Gastroesophageal sphincter (tissue), 4 donors: ENCODE measurements around the gene HEY2. TPM values are rescaled to one million over a fixed set of nuclear protein-coding genes. Genes with fewer than 3 reads are reported as not detected.

Experiments
- ATAC-seq: fragments of 150-250 bp; one replicate; pipeline ENCODE4 v1.9.1; 2016; ENCODE audit warnings: mild to moderate bottlenecking, moderate library complexity
- H3K27ac ChIP-seq, 4 donors: fragments of 200-600 bp; sonication (generic) in 3 of 4; 1 replicate in 3 of 4; 2 replicates in 1 of 4; pipeline ENCODE4 v1.5.1; 2016 to 2019
- H3K27me3 ChIP-seq: fragments of 200-600 bp; sonication (generic); one replicate; pipeline ENCODE4 v1.5.1; 2019
- H3K36me3 ChIP-seq, 2 donors: fragments of 200-600 bp; sonication (generic); one replicate each; pipeline ENCODE4 v1.5.1; 2019; ENCODE audit warnings: control low read depth in 1 of 2
- H3K4me1 ChIP-seq, 3 donors: fragments of 200-600 bp; sonication (generic); 1 replicate in 2 of 3; 2 replicates in 1 of 3; pipeline ENCODE4 v1.5.1; 2016 to 2019; ENCODE audit warnings: control low read depth in 2 of 3
- H3K4me3 ChIP-seq, 2 donors: fragments of 200-600 bp; sonication (generic); one replicate each; pipeline ENCODE4 v1.5.1; 2019; ENCODE audit warnings: mild to moderate bottlenecking in 1 of 2, moderate library complexity in 1 of 2
- H3K9me3 ChIP-seq, 3 donors: fragments of 200-600 bp; sonication (generic); one replicate each; pipeline ENCODE4 v1.5.1; 2017 to 2019; ENCODE audit warnings: control low read depth in 2 of 3
- EP300 ChIP-seq: sonication (generic); formaldehyde crosslinking; IDR thresholded peaks from one replicate; pipeline ENCODE4 v1.6.1; 2017; ENCODE audit warnings: antibody characterized with exemption, mild to moderate bottlenecking
- POLR2A ChIP-seq, 2 donors: fragments of 450-650 bp; IDR thresholded peaks; one replicate each; pipeline ENCODE4 v1.6.1; 2017; ENCODE audit warnings: antibody characterized with exemption in 2 of 2, mild to moderate bottlenecking in 2 of 2, moderate library complexity in 1 of 2
- POLR2AphosphoS5 ChIP-seq: sonication (generic); formaldehyde crosslinking; IDR thresholded peaks from one replicate; pipeline ENCODE4 v1.6.1; 2017; ENCODE audit warnings: antibody characterized with exemption
- WGBS, 2 donors: methylation state at CpG; one replicate each; pipeline ENCODE4 v1.1.5; 2018; ENCODE audit warnings: low coverage in 1 of 2; 5-methylcytosine and 5-hydroxymethylcytosine counted together
- total RNA-seq, 4 donors: library from RNA; depleted of rRNA; stranded (reverse); fragments of >200 nt; gene quantifications; one replicate each; pipeline ENCODE4 v1.1.0, GENCODE V29; 2016
- TF ChIP-seq, protein P1 (sequence below), 4 experiments: fragments of 200-600 bp in 2 of 4; fragments of 450-650 bp in 2 of 4; sonication (generic) in 1 of 4; IDR thresholded peaks; one replicate each; pipeline ENCODE4 v1.5.1; 2017 to 2019; ENCODE audit warnings: antibody characterized with exemption in 4 of 4, mild to moderate bottlenecking in 2 of 4, moderate library complexity in 2 of 4

HEY2 gene
- total RNA-seq, 4 donors from 2014 or later = 1.1 to 2.3 (median 2.1) TPM

DNA sequence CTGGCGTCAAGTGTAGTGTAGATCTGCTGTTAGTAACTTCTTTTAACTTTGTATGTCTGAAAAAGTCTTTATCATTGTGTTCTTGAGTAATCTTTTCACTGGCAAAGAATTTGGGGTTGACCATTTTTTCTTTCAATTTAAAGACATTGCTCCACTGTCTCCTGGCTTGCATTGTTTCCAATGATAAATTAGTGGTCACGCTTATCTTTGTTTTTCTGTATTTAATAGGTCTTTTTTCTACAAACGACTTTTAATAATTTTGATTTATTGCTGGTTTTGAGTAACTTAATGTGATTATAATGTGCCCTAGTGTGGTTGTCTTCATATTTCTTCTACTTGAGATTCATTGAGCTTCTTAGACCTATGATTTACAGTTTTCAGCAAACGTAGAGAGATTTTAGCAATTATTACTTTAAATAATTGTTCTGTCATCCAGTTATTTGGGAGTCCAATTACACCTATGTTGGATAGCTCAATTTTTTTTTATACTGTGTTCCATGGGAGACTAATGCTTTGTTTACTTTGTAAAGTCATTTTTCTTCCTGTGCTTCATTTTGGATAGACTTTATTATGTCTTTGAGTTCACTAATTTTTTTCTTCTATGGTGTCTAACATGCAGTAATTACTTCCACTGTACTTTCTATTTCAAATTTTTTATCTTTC, 38.3 kb upstream of the HEY2 start:
- WGBS, 2 donors = 66 to 67% methylated on average over 2 to 4 of the region's 4 CpGs
- H3K4me3 ChIP-seq = no peak overlapping the region
- no peaks in the 10 kb centered on the region for H3K36me3 ChIP-seq
- peaks cover 0 to 18% (median 0%) of the 10 kb centered on the region in 3 donors for H3K9me3 ChIP-seq
- H3K27me3 ChIP-seq = no peaks in the 10 kb centered on the region
- H3K4me1 ChIP-seq = no peaks in the 10 kb centered on the region
- TF ChIP-seq EP300 (no peak), POLR2A (IDR thresholded peaks at IDR 0.05) (no peak), POLR2AphosphoS5 (no peak)
- TF ChIP-seq, protein P1, sequence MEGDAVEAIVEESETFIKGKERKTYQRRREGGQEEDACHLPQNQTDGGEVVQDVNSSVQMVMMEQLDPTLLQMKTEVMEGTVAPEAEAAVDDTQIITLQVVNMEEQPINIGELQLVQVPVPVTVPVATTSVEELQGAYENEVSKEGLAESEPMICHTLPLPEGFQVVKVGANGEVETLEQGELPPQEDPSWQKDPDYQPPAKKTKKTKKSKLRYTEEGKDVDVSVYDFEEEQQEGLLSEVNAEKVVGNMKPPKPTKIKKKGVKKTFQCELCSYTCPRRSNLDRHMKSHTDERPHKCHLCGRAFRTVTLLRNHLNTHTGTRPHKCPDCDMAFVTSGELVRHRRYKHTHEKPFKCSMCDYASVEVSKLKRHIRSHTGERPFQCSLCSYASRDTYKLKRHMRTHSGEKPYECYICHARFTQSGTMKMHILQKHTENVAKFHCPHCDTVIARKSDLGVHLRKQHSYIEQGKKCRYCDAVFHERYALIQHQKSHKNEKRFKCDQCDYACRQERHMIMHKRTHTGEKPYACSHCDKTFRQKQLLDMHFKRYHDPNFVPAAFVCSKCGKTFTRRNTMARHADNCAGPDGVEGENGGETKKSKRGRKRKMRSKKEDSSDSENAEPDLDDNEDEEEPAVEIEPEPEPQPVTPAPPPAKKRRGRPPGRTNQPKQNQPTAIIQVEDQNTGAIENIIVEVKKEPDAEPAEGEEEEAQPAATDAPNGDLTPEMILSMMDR (IDR thresholded peaks at IDR 0.05) = no peak
- no peak overlapping the region for H3K27ac ChIP-seq
- no peak for ATAC-seq

DNA sequence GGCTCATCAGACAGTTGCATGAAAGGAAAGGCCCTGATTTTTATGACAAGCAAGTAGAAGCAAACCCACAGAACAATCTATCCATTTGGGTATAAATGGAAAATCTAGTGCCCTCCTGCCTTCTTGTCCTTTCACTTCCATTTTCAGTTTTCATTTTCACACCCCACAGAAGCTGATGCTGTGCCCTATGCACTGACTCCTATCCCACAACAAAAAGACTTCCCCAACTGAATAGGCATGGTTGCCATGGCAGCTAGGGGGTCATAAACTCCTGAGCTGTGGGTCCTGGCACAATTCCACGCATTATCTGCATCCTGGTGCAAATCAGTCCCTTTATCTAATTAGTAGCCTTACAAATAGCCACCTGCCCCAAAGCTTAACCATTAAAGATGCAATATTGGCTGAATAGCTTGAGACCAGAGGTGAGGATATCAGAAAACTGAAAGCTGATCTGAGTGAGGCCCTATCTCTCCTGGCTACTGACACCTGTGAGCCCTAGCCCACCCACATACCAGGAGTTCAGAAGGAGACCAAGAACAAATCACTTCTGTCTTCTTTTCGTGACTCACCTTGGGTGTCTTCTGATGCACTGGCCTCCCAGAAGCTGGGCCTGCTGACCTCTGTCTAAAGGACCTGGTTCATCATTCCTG, 34.9 kb upstream of the HEY2 start:
- peaks cover 0 to 18% (median 0%) of the 10 kb centered on the region in 3 donors for H3K9me3 ChIP-seq
- ATAC-seq = no peak
- H3K27me3 ChIP-seq = no peaks in the 10 kb centered on the region
- WGBS, 2 donors = 75% methylated on average over 2 of the region's 2 CpGs
- no peak overlapping the region for H3K4me3 ChIP-seq
- H3K4me1 ChIP-seq = no peaks in the 10 kb centered on the region
- H3K27ac ChIP-seq = no peak overlapping the region
- no peak for TF ChIP-seq EP300
- TF ChIP-seq POLR2AphosphoS5 = no peak
- TF ChIP-seq, protein P1 (IDR thresholded peaks at IDR 0.05) = no peak
- no peak for TF ChIP-seq POLR2A (IDR thresholded peaks at IDR 0.05)
- H3K36me3 ChIP-seq = no peaks in the 10 kb centered on the region

DNA sequence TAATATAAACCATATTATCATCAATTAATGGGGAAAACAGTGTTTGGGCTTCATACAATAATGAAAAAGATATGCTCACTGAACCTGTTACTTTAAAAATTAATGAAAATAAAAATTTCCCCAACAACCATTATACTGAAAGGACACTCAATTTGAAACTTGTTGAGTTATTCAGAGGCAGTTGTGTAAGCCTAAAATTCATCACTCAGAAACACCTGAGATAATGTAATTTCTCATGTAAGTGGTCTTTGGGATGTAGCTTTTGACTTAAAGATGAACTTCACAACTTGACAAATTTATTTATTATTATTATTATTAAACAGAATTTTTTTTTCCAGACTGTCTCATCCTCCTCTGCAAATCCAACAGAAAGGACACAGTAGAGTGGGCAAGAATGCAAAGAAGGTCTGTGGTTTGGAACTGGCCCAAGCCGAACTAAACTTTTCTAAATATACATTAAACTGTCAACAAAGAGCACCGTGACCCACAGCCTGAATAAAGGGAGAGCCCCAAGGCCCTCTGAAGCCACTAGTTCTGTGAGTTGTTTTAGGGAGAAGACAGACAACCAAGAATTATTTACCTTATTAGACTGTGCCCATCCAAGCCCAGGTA, 32.2 kb upstream of the HEY2 start:
- TF ChIP-seq, protein P1 (IDR thresholded peaks at IDR 0.05) = no peak
- TF ChIP-seq EP300 (no peak), POLR2AphosphoS5 (no peak), POLR2A (IDR thresholded peaks at IDR 0.05) (no peak)
- Histone ChIP-seq H3K4me3 (no peak overlapping the region), H3K36me3 (no peaks in the 10 kb centered on the region), H3K27ac (no peak overlapping the region), H3K4me1 (no peaks in the 10 kb centered on the region), H3K9me3 (no peaks in the 10 kb centered on the region), H3K27me3 (no peaks in the 10 kb centered on the region)
- 63 to 80% methylated on average over 1 to 2 of the region's 2 CpGs for WGBS, 2 donors
- ATAC-seq = no peak

DNA sequence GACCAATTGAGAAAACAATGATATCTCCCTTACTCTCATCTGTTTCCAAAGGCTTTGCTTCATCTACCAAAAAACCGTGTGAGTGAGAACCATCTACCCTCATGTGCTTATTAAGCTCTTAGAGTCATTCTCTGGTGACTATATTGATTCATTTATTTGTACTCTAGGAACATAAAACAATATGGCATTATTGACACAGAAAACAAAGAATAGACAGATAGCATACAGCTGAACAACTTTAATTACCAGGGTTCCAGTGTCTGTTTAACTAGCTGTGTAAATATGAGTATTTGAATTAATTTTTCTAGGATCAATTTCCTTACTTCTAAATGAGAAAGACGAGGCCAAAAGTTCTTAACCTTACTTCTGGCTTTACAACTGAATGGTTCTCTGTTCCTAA, 31.3 kb upstream of the HEY2 start:
- TF ChIP-seq, protein P1 (IDR thresholded peaks at IDR 0.05) = no peak
- TF ChIP-seq EP300 = no peak
- no peak for TF ChIP-seq POLR2A (IDR thresholded peaks at IDR 0.05)
- no peak for TF ChIP-seq POLR2AphosphoS5
- no peaks in the 10 kb centered on the region for H3K4me1 ChIP-seq
- no peaks in the 10 kb centered on the region for H3K27me3 ChIP-seq
- no peak overlapping the region for H3K4me3 ChIP-seq
- no peak overlapping the region for H3K27ac ChIP-seq
- H3K36me3 ChIP-seq = no peaks in the 10 kb centered on the region
- ATAC-seq = no peak
- no peaks in the 10 kb centered on the region for H3K9me3 ChIP-seq
- 71 to 86% methylated on average over 2 of the region's 2 CpGs for WGBS, 2 donors
